Cerebellar nuclear complex (tissue), 1 donor: ENCODE results near the gene ITPR3.
A peak's percentile ranks its signal among the peaks of the same experiment; 100 is the strongest.

Experiments
- DNase-seq, 2 experiments: peaks; one replicate each; lab custom pipeline; 2025; lab: John Stamatoyannopoulos, UW

ITPR3 gene

GRCh38 chr6:33620856-33621710, at the start of gene ITPR3:
ITPR3 (plus strand) TSS chr6:33621322; CDS start chr6:33621603, 281 bp downstream.
- no peak for DNase-seq

GRCh38 chr6:33571637-33572316, 49.3 kb upstream of the ITPR3 start:
- no peak for DNase-seq

GRCh38 chr6:33575211-33575610, 45.9 kb upstream of the ITPR3 start:
- DNase-seq, result no peak

GRCh38 chr6:33576668-33577067, 44.5 kb upstream of the ITPR3 start:
- DNase-seq, result no peak

GRCh38 chr6:33577106-33577535, 44.0 kb upstream of the ITPR3 start:
- DNase-seq, result no peak

GRCh38 chr6:33577718-33578117, 43.4 kb upstream of the ITPR3 start:
- DNase-seq, result no peak

- no peak for DNase-seq
These were observed 43.0 kb upstream of the ITPR3 start for GRCh38 chr6:33578164-33578563.

- no peak for DNase-seq
These were observed 42.5 kb upstream of the ITPR3 start for GRCh38 chr6:33578588-33579011.

- DNase-seq, result peak; percentile 75 to 78
These were observed 41.1 kb upstream of the ITPR3 start, which contains the start of gene BAK1 for GRCh38 chr6:33579828-33580714. BAK1 (minus strand) TSS chr6:33580276; CDS start chr6:33577604, 2,672 bp downstream.

GRCh38 chr6:33581186-33581585, 39.9 kb upstream of the ITPR3 start:
- no peak for DNase-seq

GRCh38 chr6:33583591-33584155, 37.4 kb upstream of the ITPR3 start:
- no peak for DNase-seq

GRCh38 chr6:33584700-33585402, 36.3 kb upstream of the ITPR3 start:
- no peak for DNase-seq

GRCh38 chr6:33585403-33586107, 35.6 kb upstream of the ITPR3 start:
- DNase-seq, result peak in 1 of 2 experiments; percentile 70

- no peak for DNase-seq
These were observed 34.9 kb upstream of the ITPR3 start for GRCh38 chr6:33586108-33586640.

GRCh38 chr6:33587529-33587928, 33.6 kb upstream of the ITPR3 start:
- no peak for DNase-seq

GRCh38 chr6:33588894-33589293, 32.2 kb upstream of the ITPR3 start:
- DNase-seq, result no peak

GRCh38 chr6:33589392-33589730, 31.8 kb upstream of the ITPR3 start:
- no peak for DNase-seq

- DNase-seq, result no peak
These were observed 31.2 kb upstream of the ITPR3 start for GRCh38 chr6:33589731-33590530.

- DNase-seq, result no peak
These were observed 30.5 kb upstream of the ITPR3 start for GRCh38 chr6:33590531-33591198.
